ENCODE results near the gene ZNF518B. TPM values are rescaled to one million over a fixed set of nuclear protein-coding genes. Genes with fewer than 3 reads are reported as not detected.

The ZNF518B gene
- total and polyA plus RNA-seq, 10 of the 15 experiments (the other 5 are each of a cell fraction or from before 2014, with no cell fraction given), result 2.7 to 20.5 (median 9.2) TPM

DNA sequence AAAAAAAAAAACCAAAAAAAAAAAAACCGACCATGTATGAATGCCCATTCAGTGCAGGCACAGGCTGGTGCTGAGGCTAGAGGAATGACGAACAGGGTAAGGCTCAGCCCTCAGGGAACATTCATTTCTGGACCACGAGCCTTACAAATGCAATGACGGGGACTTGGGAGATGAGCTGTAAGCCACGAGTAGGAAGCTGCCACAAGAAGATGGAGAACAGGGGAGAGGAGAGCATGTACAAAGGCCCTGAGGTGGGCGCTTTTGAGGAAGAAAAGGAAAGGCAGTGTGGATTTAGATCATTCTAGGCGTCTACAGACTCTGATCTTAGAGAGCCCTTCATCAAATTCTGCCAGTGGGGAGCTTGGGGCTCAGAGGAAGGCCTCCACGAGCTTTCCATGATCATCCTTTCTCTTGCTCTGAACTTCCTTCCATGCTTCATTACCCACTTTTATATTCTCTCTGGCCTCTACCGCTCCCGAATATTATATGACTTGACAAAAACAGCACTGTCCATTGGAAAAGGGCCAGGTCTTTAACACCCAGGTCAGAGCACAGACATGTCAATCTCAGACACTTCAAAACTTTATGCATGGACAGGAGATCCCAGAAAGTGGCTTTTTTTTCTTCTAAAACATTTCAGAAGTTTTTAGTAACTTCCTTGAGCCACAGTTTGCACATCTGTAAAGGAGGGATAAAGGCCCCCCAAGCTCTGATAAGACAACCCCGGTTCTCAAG lies 3.3 kb upstream of the ZNF518B start:
- peak overlapping the region; percentile 43; the same call in 1 of the 2 replicates for H3K4me3 ChIP-seq
- ATAC-seq, result peak; percentile 34
- BruUV-seq (replicated peaks), result no TSS peak
- peak overlapping the region; percentile 88 for H3K4me2 ChIP-seq (ENCODE audit: control insufficient read depth, insufficient read depth)
- 51% methylated on average over 10 of the region's 11 CpGs for WGBS (ENCODE audit: insufficient coverage, insufficient replicate concordance, low lambda C conversion rate, missing lambda C conversion rate)
- no peak overlapping the region for H3K9ac ChIP-seq (ENCODE audit: control insufficient read depth, insufficient read depth, low read length)
- H3K4me1 ChIP-seq (ENCODE audit: control insufficient read depth, insufficient read depth, low read length), result no peaks in the 10 kb centered on the region
- no peak for DNase-seq (ENCODE audit: low read depth, low spot score)
- intact Hi-C loops (cut with micrococcal nuclease; ENCODE audit: unreplicated experiment), result loop anchor here (2.0 kb wide), 1 partner anchor 78 kb away; no protein-coding TSS in a partner anchor
- ChIA-PET SMC1A (ENCODE audit: uncharacterized antibody, unreplicated experiment) (interaction anchor here (0.9 to 1.9 kb wide), 4 partner anchors 17 to 89 kb away, joined by 3 to 10 read pairs (median 5); no protein-coding TSS in a partner anchor), POLR2A (interaction anchor here (1.3 to 1.4 kb wide), 2 partner anchors 16 to 343 kb away, joined by 3 to 4 read pairs; partner anchors contain the start of gene WDR1), CTCF (interaction anchor here (0.7 to 3.0 kb wide), 19 partner anchors 10 to 491 kb away, joined by 3 to 22 read pairs (median 4); no protein-coding TSS in a partner anchor), RAD21 (ENCODE audit: unreplicated experiment) (interaction anchor here (0.7 to 1.5 kb wide), 6 partner anchors 20 to 77 kb away, joined by 3 to 6 read pairs (median 3); no protein-coding TSS in a partner anchor)
- no peak for FAIRE-seq
- no peaks in the 10 kb centered on the region for H4K20me1 ChIP-seq (ENCODE audit: control insufficient read depth, insufficient read depth)
- H3K27me3 ChIP-seq (replicated peaks in 1 of 2; ENCODE audit: control insufficient read depth in 2 of 2, insufficient read depth in 2 of 2, low read length in 1 of 2), result peaks cover 0 to 5% of the 10 kb centered on the region in 2 experiments; a peak in 3 of 4 replicates
- H3K36me3 ChIP-seq (ENCODE audit: control insufficient read depth in 2 of 2, insufficient read depth in 2 of 2, low read length in 1 of 2), result no peaks in the 10 kb centered on the region
- peaks cover 8% of the 10 kb centered on the region for H3K79me2 ChIP-seq (ENCODE audit: control insufficient read depth, insufficient read depth, low read length)
- in situ Hi-C loops (cut with MboI), result no loop called here
- TF ChIP-seq CEBPB (IDR thresholded peaks at IDR 0.05; ENCODE audit: borderline replicate concordance in 1 of 2, low read depth in 2 of 2, low read length in 2 of 2) (no peak), SREBF2 (IDR thresholded peaks at IDR 0.05; ENCODE audit: low read length) (no peak), PKNOX1 (IDR thresholded peaks at IDR 0.05) (no peak), SRF (IDR thresholded peaks at IDR 0.05; ENCODE audit: low read depth in 2 of 2, low read length in 2 of 2) (no peak), BCLAF1 (IDR thresholded peaks at IDR 0.05) (no peak), USF2 (IDR thresholded peaks at IDR 0.05; ENCODE audit: borderline replicate concordance, low read depth, low read length) (no peak), IKZF2 (IDR thresholded peaks at IDR 0.05) (no peak)
- peak overlapping the region; percentile 84 for H2AFZ ChIP-seq (ENCODE audit: control insufficient read depth, low read depth, low read length)
- H3K9me3 ChIP-seq (replicated peaks; ENCODE audit: control insufficient read depth, insufficient read depth, low read length), result peaks cover 3% of the 10 kb centered on the region; the same call in 2 of the 3 replicates
- no peak overlapping the region for H3K27ac ChIP-seq (ENCODE audit: control insufficient read depth, insufficient read depth)

Measured in GM12878 (cell line).